ENCODE measurements around the gene ITGB3BP. TPM values are rescaled to one million over a fixed set of nuclear protein-coding genes. Genes with fewer than 3 reads are reported as not detected.

Gene ITGB3BP
- total RNA-seq, 1 experiment from 2014 or later, result 31.9 TPM

DNA sequence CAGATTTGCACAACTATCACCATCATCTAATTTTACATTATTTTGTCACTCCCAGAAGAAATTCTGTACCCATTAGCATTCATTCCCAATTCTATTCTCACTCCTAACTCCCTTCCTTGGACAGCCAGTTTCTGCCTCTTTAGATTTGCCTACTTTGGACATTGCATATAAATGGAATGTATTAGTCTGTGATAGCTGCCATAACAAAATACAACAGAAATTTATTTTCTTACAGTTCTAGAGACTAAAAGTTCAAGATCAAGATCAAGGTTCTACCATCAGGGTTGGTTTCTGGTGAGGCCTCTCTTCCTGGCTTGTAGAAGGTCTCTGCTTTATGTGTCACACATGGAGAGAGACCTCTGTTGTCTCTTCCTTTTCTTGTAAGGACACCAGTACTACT lies 93.7 kb downstream of the ITGB3BP start:
- peaks cover 5% of the 10 kb centered on the region; the same call in 1 of the 2 replicates for H3K9me3 ChIP-seq (ENCODE audit: control insufficient read depth, insufficient read depth, low read depth, low read length)
- DNase-seq (ENCODE audit: low read depth, low spot score) (no peak), ATAC-seq (no peak)
- no peak overlapping the region for H3K27ac ChIP-seq (ENCODE audit: low read length)
- no TSS peak for BruUV-seq (replicated peaks)
- no peaks in the 10 kb centered on the region for H3K36me3 ChIP-seq (ENCODE audit: control insufficient read depth, insufficient read depth, low read length)
- in situ Hi-C loops (cut with HindIII; ENCODE audit: low pct_unique_long_range_greater_than_20kb, low sequenced_read_pairs) (no loop called here), intact Hi-C loops (cut with micrococcal nuclease; ENCODE audit: unreplicated experiment) (no loop called here)
- CTCF ChIA-PET, result no interaction called here
- POLR2A ChIA-PET, result no interaction called here
- no peaks in the 10 kb centered on the region for H3K27me3 ChIP-seq (ENCODE audit: control insufficient read depth, insufficient read depth, low read length)
- TF ChIP-seq, protein P1, sequence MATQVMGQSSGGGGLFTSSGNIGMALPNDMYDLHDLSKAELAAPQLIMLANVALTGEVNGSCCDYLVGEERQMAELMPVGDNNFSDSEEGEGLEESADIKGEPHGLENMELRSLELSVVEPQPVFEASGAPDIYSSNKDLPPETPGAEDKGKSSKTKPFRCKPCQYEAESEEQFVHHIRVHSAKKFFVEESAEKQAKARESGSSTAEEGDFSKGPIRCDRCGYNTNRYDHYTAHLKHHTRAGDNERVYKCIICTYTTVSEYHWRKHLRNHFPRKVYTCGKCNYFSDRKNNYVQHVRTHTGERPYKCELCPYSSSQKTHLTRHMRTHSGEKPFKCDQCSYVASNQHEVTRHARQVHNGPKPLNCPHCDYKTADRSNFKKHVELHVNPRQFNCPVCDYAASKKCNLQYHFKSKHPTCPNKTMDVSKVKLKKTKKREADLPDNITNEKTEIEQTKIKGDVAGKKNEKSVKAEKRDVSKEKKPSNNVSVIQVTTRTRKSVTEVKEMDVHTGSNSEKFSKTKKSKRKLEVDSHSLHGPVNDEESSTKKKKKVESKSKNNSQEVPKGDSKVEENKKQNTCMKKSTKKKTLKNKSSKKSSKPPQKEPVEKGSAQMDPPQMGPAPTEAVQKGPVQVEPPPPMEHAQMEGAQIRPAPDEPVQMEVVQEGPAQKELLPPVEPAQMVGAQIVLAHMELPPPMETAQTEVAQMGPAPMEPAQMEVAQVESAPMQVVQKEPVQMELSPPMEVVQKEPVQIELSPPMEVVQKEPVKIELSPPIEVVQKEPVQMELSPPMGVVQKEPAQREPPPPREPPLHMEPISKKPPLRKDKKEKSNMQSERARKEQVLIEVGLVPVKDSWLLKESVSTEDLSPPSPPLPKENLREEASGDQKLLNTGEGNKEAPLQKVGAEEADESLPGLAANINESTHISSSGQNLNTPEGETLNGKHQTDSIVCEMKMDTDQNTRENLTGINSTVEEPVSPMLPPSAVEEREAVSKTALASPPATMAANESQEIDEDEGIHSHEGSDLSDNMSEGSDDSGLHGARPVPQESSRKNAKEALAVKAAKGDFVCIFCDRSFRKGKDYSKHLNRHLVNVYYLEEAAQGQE (IDR thresholded peaks at IDR 0.05; ENCODE audit: insufficient read depth in 1 of 2, low read depth in 2 of 2, low read length in 1 of 2), result no peak
- TF ChIP-seq TCF7L2 (IDR thresholded peaks at IDR 0.05; ENCODE audit: low read depth, low read length) (no peak), POLR2AphosphoS5 (IDR thresholded peaks at IDR 0.05; ENCODE audit: low read depth, low read length) (no peak), SIN3A (IDR thresholded peaks at IDR 0.05; ENCODE audit: borderline replicate concordance, insufficient read depth, low read depth, low read length) (no peak)
- TF ChIP-seq, protein P2, sequence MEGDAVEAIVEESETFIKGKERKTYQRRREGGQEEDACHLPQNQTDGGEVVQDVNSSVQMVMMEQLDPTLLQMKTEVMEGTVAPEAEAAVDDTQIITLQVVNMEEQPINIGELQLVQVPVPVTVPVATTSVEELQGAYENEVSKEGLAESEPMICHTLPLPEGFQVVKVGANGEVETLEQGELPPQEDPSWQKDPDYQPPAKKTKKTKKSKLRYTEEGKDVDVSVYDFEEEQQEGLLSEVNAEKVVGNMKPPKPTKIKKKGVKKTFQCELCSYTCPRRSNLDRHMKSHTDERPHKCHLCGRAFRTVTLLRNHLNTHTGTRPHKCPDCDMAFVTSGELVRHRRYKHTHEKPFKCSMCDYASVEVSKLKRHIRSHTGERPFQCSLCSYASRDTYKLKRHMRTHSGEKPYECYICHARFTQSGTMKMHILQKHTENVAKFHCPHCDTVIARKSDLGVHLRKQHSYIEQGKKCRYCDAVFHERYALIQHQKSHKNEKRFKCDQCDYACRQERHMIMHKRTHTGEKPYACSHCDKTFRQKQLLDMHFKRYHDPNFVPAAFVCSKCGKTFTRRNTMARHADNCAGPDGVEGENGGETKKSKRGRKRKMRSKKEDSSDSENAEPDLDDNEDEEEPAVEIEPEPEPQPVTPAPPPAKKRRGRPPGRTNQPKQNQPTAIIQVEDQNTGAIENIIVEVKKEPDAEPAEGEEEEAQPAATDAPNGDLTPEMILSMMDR (IDR thresholded peaks at IDR 0.05), result no peak
- no peaks in the 10 kb centered on the region; the same call in 1 of the 2 replicates for H3K4me1 ChIP-seq (ENCODE audit: control insufficient read depth, insufficient read depth, low read length)
- no peak overlapping the region for H3K4me3 ChIP-seq (ENCODE audit: low read depth in 2 of 2, low read length in 2 of 2)

DNA sequence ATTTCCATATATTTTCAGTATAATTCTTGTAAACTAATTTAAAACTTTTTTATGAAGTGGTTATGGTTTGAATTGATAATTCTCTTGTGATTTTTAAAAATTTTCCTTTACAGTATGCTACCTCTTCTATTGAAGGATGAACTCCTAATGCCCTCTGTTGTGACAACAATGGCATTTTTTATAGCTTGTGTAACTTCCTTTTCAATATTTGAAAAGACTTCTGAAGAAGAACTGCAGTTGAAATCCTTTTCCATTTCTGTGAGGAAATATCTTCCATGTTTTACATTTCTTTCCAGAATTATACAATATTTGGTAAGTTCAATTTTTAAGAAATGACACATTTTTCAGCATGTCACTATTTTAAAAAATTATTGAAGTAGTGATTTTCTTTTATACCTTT lies 94.2 kb downstream of the ITGB3BP start:
- in situ Hi-C loops (cut with HindIII; ENCODE audit: low pct_unique_long_range_greater_than_20kb, low sequenced_read_pairs) (no loop called here), intact Hi-C loops (cut with micrococcal nuclease; ENCODE audit: unreplicated experiment) (no loop called here)
- Histone ChIP-seq H3K27ac (ENCODE audit: low read length) (no peak overlapping the region), H3K9me3 (ENCODE audit: control insufficient read depth, insufficient read depth, low read depth, low read length) (peaks cover 5% of the 10 kb centered on the region; the same call in 1 of the 2 replicates), H3K4me1 (ENCODE audit: control insufficient read depth, insufficient read depth, low read length) (no peaks in the 10 kb centered on the region; the same call in 1 of the 2 replicates), H3K4me3 (ENCODE audit: low read depth in 2 of 2, low read length in 2 of 2) (no peak overlapping the region), H3K27me3 (ENCODE audit: control insufficient read depth, insufficient read depth, low read length) (no peaks in the 10 kb centered on the region), H3K36me3 (ENCODE audit: control insufficient read depth, insufficient read depth, low read length) (no peaks in the 10 kb centered on the region)
- BruUV-seq (replicated peaks), result no TSS peak
- CTCF ChIA-PET, result no interaction called here
- no peak for ATAC-seq
- POLR2A ChIA-PET, result interaction anchor here (0.6 kb wide), 1 partner anchor 18 kb away, joined by 4 read pairs; no protein-coding TSS in a partner anchor
- TF ChIP-seq, protein P1 (IDR thresholded peaks at IDR 0.05; ENCODE audit: insufficient read depth in 1 of 2, low read depth in 2 of 2, low read length in 1 of 2), result no peak
- TF ChIP-seq SIN3A (IDR thresholded peaks at IDR 0.05; ENCODE audit: borderline replicate concordance, insufficient read depth, low read depth, low read length) (no peak), POLR2AphosphoS5 (IDR thresholded peaks at IDR 0.05; ENCODE audit: low read depth, low read length) (no peak), TCF7L2 (IDR thresholded peaks at IDR 0.05; ENCODE audit: low read depth, low read length) (no peak)
- TF ChIP-seq, protein P2 (IDR thresholded peaks at IDR 0.05), result no peak
- no peak for DNase-seq (ENCODE audit: low read depth, low spot score)

Data from Panc1 (cell line).